Activated CD4-positive, alpha-beta T cell treated with anti-CD3 and anti-CD28 coated beads for 24 hours (primary cell): ENCODE results near the gene KAZN.
"Not testable (repeated sequence)": the region's sequence is repeated elsewhere in the genome, so short reads cannot be mapped to it uniquely, and the experiment has no call there.

Experiments
- DNase-seq, 2 donors: peaks; one replicate each; pipeline ENCODE4 v3.0.0-alpha.2; 2020; ENCODE audit warnings: low read depth in 2 of 2

The KAZN gene

DNA sequence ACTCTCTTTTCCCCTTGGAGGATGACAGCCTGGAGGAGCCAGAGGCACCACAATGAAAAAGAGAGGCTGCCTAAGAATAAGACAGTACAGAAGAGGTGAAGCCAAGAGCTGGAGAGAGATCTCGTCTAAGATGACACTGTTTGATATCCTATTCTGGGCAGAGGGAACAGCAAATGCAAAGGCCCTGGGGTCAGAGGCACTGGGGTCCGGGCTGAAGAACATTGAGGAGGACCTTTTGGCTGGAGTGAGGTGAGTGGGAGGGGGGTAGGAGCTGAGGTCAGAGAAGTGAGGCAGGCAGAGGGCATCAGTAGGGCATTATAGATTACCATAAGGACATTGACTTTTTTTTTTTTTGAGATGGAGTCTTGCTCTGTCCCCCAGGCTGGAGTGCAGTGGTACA, 535.8 kb downstream of the KAZN start:
- DNase-seq = no peak

DNA sequence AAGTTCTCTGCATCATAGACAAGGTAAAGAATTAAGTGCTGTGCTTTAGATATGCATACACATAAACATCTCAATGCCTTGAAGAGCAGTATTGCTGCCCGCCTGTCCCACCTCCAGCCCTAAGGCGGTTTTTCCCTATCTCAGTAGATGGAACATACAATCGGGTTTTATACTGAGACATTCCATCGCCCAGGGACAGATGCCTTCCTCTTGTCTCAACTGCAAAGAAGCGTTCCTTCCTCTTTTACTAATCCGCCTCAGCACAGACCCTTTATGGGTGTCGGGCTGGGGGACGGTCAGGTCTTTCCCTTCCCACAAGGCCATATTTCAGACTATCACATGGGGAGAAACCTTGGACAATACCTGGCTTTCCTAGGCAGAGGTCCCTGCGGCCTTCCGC, 537.1 kb downstream of the KAZN start:
- DNase-seq = not testable (repeated sequence)

DNA sequence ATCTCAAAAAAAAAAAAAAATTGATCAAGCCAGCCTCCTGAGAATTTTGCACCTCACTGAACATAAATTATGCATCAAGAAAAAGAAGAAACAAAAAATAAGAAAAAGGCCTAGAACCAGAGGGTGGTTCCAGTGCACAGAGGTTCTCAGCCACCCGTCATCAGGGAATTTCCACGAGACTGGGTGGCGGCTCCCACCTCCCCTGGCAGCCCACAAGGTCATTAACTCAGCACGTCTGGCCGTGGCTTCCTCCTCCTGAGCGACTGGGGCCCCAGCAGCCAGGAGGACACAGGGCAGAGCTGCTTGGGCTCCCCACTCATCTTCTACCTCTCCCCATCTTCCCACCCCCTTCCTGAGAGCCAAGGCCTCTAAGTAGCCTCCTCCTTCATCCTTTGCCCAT, 539.3 kb downstream of the KAZN start:
- DNase-seq = no peak

DNA sequence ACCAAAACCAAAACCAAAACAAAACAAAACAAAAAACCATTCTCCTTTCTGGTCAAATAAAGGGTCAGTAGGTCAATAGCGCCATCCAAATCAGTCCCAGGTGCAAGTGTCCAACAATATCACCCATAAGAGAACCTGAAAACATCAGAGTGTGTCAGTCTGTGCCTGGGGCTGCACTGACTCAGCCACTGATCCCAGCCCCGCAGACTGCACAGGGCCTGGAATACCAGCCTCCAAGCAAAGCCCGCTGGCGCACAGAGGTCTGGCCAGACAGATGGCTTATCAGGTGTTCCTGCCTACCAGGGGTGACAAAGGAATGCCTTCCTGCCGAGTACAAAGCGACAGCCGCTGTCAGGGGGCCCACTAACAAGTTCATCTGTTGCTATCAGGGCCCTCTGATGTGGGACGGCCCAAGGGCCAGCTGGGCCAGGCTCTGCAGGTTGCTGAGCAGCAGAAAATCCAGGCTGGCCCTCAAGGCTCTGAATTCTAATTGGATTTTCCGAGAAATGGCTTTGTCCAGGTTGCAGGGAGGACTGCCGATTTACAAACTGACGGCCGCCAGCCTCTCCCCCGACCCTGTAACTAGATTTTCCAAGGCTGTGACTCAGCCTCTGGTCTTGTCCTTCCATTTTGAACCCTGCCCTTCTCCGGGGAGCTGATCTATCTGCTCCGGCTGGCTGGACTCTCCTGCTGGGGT, 541.3 kb downstream of the KAZN start:
- no peak for DNase-seq

DNA sequence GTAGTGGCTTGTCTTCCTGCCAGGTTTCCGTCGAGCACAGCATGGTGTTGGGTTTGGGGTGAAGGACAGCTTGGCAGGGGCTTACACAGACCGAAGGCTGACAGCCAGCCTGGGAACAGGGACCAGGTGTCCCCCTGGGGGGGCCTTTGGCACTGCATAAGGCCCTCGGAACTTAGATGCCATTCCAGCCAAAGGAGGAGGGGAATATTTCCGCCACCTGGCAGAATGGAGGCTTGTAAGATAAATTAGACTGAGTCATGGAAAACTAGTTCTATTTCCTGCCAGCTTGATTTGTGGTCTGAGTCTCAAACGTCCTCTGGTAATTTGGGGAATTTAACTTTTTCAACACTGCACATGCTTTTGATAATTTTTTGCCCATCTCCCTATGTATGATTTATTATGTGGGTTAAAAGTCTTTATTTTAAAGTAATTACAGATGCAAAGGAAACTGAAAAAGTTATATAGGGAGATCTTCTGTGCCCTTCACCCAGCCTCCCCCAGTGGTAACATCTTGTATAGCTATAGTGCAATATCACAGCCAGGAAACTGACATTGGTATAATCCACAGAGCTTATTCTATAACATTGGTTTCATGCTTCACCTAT, 543.6 kb downstream of the KAZN start:
- no peak for DNase-seq

DNA sequence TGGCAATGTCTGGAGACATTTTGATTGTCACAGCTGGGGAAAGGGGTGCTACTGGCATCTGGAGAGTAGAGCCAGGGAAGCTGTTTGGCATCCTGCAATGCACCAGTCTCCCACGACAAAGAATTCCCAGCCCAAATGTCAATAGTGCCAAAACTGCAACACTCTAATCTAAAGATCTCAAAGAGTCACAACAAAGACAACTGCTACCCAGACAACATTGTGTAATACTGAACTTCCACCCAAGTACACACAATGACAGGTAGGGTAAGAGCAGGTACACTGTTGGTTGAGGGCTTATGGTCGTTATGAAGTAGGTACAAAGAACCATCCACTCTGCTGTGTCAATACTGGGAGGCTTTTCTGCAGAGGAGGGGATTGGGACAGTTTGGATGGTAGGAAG, 546.8 kb downstream of the KAZN start:
- no peak for DNase-seq

DNA sequence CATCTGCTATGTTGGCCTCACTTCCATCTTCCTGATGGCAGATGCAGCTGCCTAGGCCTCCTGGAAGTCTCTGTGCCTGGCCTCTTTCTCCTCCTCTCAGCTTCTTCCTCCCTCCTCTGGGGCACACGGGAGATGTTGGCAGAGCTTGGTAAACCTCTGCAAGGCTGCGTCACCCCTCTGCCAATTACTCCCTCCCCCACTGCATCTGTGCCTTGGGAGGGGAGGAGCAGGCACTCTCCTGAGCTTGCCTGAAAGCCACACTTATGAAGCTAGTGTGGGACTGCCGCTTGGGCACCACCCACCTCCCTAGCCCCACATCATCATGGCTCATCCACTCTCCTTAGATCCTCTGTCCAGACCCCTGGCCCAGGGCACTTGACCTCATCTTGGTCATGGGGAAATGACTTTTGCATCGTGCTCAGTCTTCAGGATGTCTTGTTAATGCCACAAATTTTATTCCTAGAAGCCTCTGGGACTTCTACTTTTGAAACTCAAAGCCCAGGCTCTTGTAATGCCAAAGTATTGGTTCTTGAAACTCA, 547.7 kb downstream of the KAZN start:
- DNase-seq = no peak

DNA sequence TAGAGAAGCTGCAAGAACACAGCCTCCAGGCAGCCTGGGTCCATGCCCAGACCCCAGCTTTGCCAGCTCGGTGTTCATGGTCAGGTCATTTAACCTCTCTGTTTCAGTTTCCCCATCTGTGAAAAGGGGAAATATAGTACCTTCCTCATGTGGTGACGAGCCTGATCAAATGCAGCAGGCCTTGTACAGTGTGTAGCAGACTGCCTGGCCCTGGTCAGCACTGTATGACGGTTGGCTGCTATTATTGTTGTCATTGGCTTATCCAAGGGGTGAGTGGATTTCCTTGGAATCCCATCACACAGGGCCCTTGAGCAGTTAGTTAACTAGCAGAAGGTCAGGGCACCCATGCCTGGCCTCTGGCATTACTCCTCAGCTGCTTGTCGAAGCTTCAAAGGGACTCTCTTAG, 548.5 kb downstream of the KAZN start:
- DNase-seq = no peak

DNA sequence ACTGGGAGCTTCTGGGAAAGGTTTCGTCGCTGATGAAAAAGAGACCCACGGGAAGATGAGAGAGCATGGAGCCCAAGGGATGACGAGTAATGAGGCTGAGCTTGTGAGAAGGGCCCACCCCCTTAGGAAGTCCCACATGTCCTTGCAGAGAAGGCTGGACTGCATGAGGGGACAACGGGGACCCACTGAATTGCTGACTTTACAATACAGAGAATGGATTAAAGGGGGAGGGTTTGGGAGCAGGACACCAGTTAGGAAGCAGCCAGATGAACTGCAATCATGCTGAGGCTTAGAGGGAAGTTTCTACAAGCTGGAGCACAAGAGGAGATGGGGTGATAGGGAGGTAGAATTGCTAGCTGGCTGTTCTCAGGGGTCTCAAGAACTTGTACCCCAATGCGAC, 549.5 kb downstream of the KAZN start:
- no peak for DNase-seq

DNA sequence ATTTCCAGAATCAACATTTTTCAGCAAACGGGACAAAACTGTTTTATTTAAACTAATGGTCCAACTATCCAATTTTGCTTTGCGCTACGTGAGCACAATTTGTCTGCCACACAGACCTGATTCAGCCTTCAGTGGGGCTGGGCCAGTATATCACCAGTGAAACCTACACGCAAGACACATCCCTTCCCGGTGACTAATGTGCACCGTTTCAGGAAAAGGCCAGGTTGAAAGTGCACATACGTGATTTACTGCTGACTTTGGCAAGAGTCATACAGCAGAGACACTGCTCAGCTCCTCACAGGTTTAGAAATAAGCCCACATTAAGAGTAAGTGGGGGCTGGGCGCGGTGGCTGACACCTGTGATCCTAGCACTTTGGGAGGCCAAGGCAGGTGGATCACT, 550.0 kb downstream of the KAZN start:
- DNase-seq = no peak

DNA sequence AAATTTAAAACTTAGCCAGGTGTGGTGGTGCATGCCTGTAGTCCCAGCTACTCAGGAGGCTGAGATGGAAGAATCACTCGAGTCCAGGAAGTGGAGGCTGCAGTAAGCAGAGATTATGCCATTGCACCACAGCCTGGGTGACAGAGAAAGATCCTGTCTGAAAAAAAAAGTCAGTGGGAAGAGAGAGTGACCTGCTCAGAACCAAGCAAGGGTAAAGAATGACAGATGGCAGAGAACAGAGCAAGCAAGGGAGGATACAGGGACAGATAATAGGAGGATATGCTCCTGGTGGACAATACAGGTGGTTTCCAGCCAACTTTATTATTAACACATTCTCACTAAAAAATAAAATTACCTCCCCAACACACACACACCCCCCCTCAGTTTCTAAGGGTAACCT, 550.5 kb downstream of the KAZN start:
- DNase-seq = no peak

DNA sequence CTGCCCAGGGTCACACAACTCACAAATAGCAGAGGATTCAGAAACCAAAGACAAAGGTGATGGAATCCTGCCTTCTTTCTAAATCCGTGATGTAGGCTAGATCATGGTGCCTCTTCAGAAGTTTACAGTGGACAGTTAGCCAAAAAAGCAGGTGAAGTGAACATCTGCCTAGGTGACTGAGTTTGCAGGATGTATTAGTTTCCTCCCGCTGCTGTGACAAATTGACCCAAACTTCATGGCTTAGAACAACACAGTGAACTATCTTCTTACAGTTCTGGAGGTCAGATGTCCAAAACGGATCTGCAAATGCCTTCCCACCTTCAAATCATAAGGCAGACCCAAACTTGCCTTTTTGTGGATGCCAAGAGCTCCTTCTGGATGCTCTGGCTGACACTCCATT, 551.9 kb downstream of the KAZN start:
- no peak for DNase-seq

DNA sequence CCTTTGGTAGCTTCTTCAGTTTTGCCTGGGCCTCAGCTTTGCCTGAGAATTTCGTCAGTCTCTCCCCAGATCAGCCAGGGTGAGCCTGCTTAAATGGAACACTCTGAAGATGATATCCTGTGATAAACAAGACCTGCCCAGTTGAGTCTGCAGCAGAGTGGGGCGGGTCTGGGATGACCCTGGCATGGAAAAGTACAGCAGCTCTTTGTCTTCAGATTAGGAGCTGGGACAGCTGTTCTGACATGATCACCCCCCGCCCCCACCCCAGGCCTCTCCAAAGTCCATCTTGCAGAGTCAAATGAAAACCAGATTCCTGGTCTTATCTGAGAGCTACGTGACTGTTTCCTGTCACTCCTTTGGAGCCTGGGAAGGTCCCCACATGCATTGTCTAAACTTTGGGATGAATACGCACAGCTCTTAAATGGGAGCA, 552.9 kb downstream of the KAZN start:
- DNase-seq = no peak

DNA sequence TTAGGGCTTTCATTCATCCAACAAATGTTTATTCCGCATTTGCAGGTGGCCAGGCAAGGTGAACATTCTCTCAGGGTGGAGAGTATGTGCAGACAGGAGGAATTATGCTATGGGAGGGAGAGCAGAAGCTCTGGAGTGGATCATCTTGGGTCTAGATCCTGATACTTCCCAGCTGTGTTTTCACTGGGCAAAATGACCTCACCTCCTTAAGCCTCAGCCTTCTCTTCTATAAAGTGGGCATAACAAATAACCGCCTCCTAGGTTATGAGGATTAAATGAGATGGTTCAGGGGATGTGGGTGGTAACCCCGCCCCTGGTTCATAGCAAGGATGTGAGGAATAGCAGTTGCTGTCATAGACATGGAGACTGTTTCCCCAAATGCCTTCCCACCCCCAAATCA, 553.4 kb downstream of the KAZN start:
- no peak for DNase-seq

DNA sequence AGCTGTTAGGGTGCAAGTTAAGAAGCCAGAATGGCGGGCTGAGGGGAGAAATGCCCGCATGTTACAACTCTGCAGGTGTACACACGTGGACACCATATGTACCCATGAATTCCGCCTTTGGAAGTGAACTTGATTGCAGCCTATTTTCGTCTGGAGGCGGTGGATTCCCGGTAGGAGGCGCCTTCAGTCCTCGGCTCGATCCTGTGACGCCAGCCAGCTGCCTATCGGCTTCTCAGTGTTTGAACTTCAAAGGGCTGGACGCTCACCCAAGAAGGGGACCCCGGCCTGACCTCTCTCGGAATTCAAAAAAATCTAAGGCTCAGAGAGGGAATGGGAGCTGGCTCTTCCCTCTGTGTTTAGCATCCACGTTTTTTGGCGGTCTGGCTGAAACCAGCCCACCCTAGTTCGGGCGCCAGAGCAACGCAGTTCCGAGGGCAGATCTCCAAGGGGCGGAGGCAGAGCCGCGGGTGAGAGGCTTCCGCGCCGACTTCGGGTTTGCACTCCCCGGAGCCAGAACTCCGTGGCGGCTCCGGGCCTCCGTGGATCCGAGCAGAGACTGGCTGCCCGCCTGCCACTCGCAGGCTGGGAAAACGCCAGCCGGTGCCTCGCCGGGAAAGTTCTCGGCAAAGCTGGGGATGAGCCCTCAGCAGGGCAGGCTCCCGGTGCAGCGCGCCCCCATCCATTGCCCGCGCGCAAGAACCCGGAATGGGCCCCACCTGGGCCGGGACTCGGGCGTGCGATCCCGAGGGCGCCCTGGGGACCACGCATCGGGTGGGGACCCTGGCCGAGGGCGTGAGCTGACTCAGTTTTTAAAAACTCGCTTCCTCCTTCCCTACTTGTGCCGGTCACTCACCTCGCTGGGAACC, 554.1 kb downstream of the KAZN start:
- no peak for DNase-seq

DNA sequence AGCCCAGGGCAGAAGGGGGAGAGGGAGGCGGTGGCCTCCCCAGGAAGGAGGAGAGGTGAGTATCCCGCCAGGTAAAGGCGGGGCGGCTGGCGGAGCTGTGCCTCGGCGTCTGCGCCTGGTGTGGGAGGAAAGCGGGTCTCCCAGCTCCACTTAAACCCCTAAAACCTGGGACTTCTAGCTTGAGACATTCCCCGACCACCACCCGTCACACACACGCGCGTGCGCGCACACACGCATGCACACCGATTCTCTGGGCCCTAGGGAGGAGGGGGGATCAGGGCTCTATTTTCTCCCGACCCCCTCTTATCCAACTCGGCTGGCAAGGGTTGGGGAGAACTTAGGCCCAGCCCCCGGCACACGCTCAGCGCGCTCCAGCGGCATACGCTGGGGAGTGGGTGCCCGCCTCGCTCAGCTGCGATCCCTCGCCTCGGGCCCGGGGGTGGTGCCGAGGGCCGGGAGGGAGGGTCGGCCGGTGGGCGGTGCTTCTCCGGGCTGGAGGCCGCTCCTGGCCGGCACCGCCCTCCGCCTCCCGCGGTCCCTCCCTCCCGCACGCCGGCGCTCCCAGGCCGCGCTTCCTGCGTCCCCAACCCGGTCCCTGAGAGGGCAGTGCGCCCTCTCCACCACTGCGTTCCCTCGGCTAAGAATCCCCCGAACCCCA, 554.8 kb downstream of the KAZN start, which contains the start of gene TMEM51:
TSS of gene TMEM51 (plus strand) at position 564 of the 658 bp plus-strand sequence. CDS start 61,341 bp downstream, outside the sequence.
- DNase-seq = no peak

DNA sequence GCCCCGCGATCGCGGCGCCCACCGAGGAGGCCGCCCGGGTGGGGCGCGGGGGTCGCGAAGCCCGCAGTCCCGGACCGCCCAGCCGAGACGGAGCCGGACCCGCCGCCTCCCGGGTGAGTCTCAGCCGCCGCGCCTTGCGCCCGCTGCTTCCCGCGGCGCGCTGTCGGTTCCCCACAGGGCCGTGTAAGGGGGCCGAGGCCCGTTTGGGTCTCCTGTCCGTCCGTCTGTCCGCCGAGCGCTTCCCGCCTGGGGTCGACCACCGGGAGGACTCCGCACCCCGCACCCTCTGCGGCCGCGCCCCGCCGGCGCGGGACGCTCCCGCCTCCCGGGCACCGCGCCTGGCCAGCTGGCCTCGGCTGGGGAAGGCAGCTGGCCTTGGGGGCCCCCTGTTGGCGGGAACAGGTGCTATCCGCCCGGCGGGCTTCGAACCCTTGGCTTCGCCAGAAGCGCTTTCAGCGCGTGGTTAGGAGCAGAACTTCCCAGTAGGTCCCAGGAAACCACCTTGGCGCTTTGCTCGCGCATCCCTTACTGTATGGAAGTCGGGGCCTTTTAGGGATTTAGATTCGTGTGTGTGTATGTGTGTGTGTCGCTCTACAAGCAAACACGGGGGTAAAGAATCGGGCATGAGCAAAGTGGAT, 555.5 kb downstream of the KAZN start:
- DNase-seq = peak in 1 of 2 donors; percentile 34

DNA sequence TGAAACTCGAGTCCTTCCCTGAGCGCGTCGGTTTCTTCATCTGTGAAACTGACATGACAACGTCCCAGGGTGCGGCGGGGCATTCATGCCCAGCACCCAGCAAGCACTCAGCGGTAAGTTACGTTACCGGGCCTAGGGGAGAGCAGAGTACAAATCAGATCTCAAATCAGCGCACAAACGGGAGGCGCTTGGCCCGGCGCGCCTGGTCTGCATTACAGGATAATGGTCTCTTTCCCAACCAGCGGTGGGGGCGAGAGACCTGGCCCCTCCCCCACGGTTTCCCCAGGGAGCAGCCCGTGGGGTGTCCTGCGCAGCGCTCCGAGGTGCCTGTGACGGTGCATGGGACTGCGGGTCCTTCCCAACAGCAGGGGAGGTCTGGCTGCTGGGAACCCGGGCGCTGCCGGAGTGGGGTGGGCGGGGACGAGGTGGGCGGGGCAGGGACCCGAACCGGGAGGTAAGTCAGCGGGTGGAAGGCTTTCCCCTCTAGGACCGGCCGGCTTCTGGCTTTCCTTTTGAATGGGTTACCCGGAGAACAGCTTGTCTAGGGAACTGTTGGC, 556.1 kb downstream of the KAZN start:
- no peak for DNase-seq

DNA sequence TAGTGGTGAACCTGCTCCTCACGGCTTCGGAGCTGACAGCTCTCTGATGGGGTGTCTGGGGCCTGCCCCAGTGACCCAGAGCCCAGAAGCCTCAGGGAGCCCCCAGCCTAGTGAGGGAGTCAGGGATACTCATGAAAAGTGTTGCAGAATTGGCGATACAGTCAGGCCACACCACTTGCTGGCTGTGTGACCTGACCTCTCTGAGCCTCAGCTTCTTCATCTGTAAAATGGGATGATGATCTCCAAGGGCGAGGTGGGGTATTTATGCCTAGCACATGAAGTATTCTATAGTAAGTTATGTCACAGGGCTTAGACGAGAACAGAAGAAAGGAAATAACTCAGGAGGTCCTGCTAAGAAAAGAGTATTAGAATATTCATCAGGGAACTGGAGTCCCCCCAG, 556.7 kb downstream of the KAZN start:
- DNase-seq = no peak

DNA sequence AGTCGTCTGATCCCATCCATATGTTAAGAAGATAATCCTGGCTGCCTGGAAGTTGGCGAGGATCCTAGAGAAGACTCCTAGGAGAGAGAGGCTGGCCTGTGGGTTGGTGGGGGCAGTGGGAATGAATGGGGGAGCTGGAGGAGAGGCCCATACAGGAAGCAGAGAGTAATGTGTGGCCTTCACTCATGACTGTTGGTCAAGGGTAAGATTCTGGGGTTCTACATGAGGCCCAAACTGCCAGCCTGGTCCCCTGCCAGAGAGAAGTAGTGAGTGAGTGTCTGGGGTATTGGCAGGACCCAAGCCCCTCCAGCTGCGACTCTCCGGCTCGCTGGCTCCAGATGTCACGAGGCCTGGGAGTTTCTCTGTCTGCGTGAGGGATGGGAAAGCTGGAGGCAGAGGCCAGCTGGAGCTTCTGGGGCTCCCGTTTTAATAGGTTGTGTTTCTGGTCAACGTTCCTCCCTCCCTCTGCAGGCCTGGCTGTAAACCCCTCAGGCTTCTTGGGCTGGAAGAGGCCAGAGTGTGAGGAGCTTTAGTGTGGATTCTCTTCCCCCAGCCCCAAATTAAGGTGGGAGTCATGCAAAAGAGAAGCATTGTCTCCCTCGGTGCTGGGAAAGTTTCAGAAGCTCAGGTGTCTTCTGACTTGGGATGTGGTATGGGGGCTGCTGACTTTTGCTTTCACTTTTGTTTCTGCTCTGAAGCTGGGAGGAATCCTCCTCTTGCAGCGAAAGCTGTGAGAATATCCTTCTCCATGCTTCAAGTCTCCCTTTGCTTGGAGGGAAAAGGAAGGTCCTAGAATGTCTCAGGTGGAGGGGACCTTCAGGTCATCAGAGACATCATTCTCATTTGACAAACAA, 557.6 kb downstream of the KAZN start:
- no peak for DNase-seq
